SK-N-SH (cell line): ENCODE results near the gene BUD23. TPM values are rescaled to one million over a fixed set of nuclear protein-coding genes. Genes with fewer than 3 reads are reported as not detected.

ENCODE experiments used
- CTCF ChIA-PET: fragments of 300-600, 350-600 bp; formaldehyde crosslinking; extraction: SDS; loops from one replicate; lab custom pipeline; 2021; lab: Yijun Ruan, JAX
- POLR2A ChIA-PET: fragments of 350-600 bp; sonication (Branson Sonifier 250); formaldehyde crosslinking; extraction: SDS; loops from one replicate; lab custom pipeline; 2020; ENCODE audit warnings: antibody characterized with exemption, inconsistent platforms; lab: Yijun Ruan, JAX
- DNase-seq: peaks from one replicate; pipeline ENCODE4 v3.0.0; 2012
- H2AFZ ChIP-seq: fragments of 200-600 bp; sonication (generic); 2 replicates; pipeline ENCODE4 v1.8.1; 2016; ENCODE audit warnings: antibody characterized with exemption, mild to moderate bottlenecking, low read depth
- H3F3A ChIP-seq: fragments of 200-600 bp; sonication (generic); replicated peaks from 2 replicates; pipeline ENCODE3; 2016; ENCODE audit warnings: antibody characterized with exemption, mild to moderate bottlenecking; ENCODE audit not compliant: insufficient read depth
- H3K27ac ChIP-seq, 2 experiments: fragments of 200-500 bp in 1 of 2; fragments of 200-600 bp in 1 of 2; sonication (Bioruptor generic) in 1 of 2; sonication (generic), shearing (Covaris generic) in 1 of 2; 2 replicates each; pipeline versions ENCODE4 v1.5.1 to v1.6.1; 2014 to 2016; ENCODE audit warnings: low read depth in 2 of 2, inconsistent platforms in 1 of 2, low read length in 1 of 2, mild to moderate bottlenecking in 1 of 2, mixed read lengths in 1 of 2
- H3K27me3 ChIP-seq: fragments of 200-600 bp; sonication (generic), shearing (Covaris generic); 2 replicates; pipeline ENCODE4 v1.6.1; 2016; ENCODE audit warnings: mixed run types; ENCODE audit not compliant: insufficient read depth
- H3K36me3 ChIP-seq, 2 experiments: fragments of 200-500 bp in 1 of 2; fragments of 200-600 bp in 1 of 2; sonication (Bioruptor generic) in 1 of 2; sonication (generic) in 1 of 2; replicated peaks in 1 of 2; 2 replicates each; pipeline versions ENCODE3 to v1.5.1; 2014 to 2016; ENCODE audit warnings: low read length in 1 of 2, mild to moderate bottlenecking in 1 of 2; ENCODE audit not compliant: insufficient read depth in 2 of 2, control insufficient read depth in 1 of 2
- H3K4me1 ChIP-seq, 2 experiments: fragments of 200-500 bp in 1 of 2; fragments of 200-600 bp in 1 of 2; sonication (Bioruptor generic) in 1 of 2; sonication (generic), shearing (Covaris generic) in 1 of 2; 2 replicates each; pipeline versions ENCODE4 v1.5.1 to v1.6.1; 2014 to 2016; ENCODE audit warnings: low read depth in 1 of 2, low read length in 1 of 2, mixed run types in 1 of 2; ENCODE audit not compliant: insufficient read depth in 2 of 2, control insufficient read depth in 1 of 2
- H3K4me2 ChIP-seq: fragments of 200-600 bp; sonication (generic), shearing (Covaris generic); 2 replicates; pipeline ENCODE4 v1.6.1; 2017; ENCODE audit warnings: mixed run types
- H3K4me3 ChIP-seq, 2 experiments: fragments of 200-500 bp in 1 of 2; fragments of 200-600 bp in 1 of 2; sonication (Bioruptor generic) in 1 of 2; sonication (generic), shearing (Covaris generic) in 1 of 2; 2 replicates each; pipeline versions ENCODE4 v1.5.1 to v1.8.1; 2014 to 2016; ENCODE audit warnings: low read depth in 2 of 2, inconsistent platforms in 1 of 2, low read length in 1 of 2, mild to moderate bottlenecking in 1 of 2, mixed read lengths in 1 of 2, moderate library complexity in 1 of 2
- H3K79me2 ChIP-seq: fragments of 200-600 bp; sonication (generic); 2 replicates; pipeline ENCODE4 v1.8.1; 2017; ENCODE audit warnings: mild to moderate bottlenecking; ENCODE audit not compliant: insufficient read depth
- H3K9ac ChIP-seq: fragments of 200-600 bp; sonication (generic); 2 replicates; pipeline ENCODE4 v1.6.1; 2017; ENCODE audit warnings: mixed run types
- H3K9me2 ChIP-seq: fragments of 200-600 bp; sonication (generic); 2 replicates; pipeline ENCODE4 v1.6.1; 2017; ENCODE audit warnings: mixed run types
- H3K9me3 ChIP-seq: fragments of 200-600 bp; sonication (generic); 2 replicates; pipeline ENCODE4 v1.6.1; 2017; ENCODE audit warnings: mixed run types, mild to moderate bottlenecking, moderate library complexity
- H4K20me1 ChIP-seq: fragments of 200-600 bp; sonication (generic); 2 replicates; pipeline ENCODE4 v1.6.1; 2017; ENCODE audit warnings: mild to moderate bottlenecking, mixed run types; ENCODE audit not compliant: insufficient read depth
- EZH2phosphoT487 ChIP-seq: fragments of 200-600 bp; sonication (generic); IDR thresholded peaks from 2 replicates; pipeline ENCODE4 v1.6.1; 2017; ENCODE audit warnings: low read depth, mixed run types, mild to moderate bottlenecking, antibody characterized with exemption, moderate library complexity, borderline replicate concordance
- FOSL2 ChIP-seq: IDR thresholded peaks from 2 replicates; pipeline ENCODE4 v1.4.0; 2012; ENCODE audit warnings: low read depth, mild to moderate bottlenecking, moderate library complexity, borderline replicate concordance
- FOXJ3 ChIP-seq: sonication (generic); formaldehyde crosslinking; IDR thresholded peaks from 2 replicates; pipeline ENCODE4 v1.5.1; 2020; ENCODE audit warnings: mild to moderate bottlenecking, missing genetic modification reagents
- IRF3 ChIP-seq: fragments of 150-350 bp; IDR thresholded peaks from 2 replicates; pipeline ENCODE4 v1.6.1; 2016; ENCODE audit warnings: mild to moderate bottlenecking, low read depth, low read length
- MAX ChIP-seq: IDR thresholded peaks from 2 replicates; pipeline ENCODE4 v1.4.0; 2012; ENCODE audit warnings: low read depth
- NFIC ChIP-seq: IDR thresholded peaks from 2 replicates; pipeline ENCODE4 v1.4.0; 2012; ENCODE audit warnings: borderline replicate concordance
- SIN3A ChIP-seq: IDR thresholded peaks from 2 replicates; pipeline ENCODE4 v1.6.1; 2012; ENCODE audit warnings: low read depth, mild to moderate bottlenecking, low read length, moderate library complexity, borderline replicate concordance
- SMC3 ChIP-seq: IDR thresholded peaks from 2 replicates; pipeline ENCODE4 v1.6.1; 2012; ENCODE audit warnings: low read depth, low read length, improper control_type of control experiment
- TCF12 ChIP-seq: IDR thresholded peaks from 2 replicates; pipeline ENCODE4 v1.4.0; 2012
- TEAD4 ChIP-seq: IDR thresholded peaks from 2 replicates; pipeline ENCODE4 v1.4.0; 2012; ENCODE audit warnings: mild to moderate bottlenecking, borderline replicate concordance; ENCODE audit not compliant: insufficient read depth
- USF1 ChIP-seq: IDR thresholded peaks from 2 replicates; pipeline ENCODE4 v1.4.0; 2012; ENCODE audit warnings: low read depth, borderline replicate concordance
- USF2 ChIP-seq: fragments of 150-350 bp; IDR thresholded peaks from 2 replicates; pipeline ENCODE4 v1.6.1; 2017; ENCODE audit warnings: antibody characterized with exemption, low read length, low read depth, borderline replicate concordance
- YY1 ChIP-seq: IDR thresholded peaks from 2 replicates; pipeline ENCODE4 v1.4.0; 2012; ENCODE audit warnings: low read depth, mild to moderate bottlenecking
- ZBTB33 ChIP-seq: IDR thresholded peaks from 2 replicates; pipeline ENCODE4 v1.4.0; 2012; ENCODE audit warnings: low read depth, borderline replicate concordance
- WGBS: methylation state at CpG from one replicate; pipeline ENCODE4 v1.1.6; 2017; ENCODE audit warnings: low lambda C conversion rate; 5-methylcytosine and 5-hydroxymethylcytosine counted together
- polyA plus RNA-seq, 3 experiments: library from polyadenylated mRNA; depleted of rRNA; stranded (reverse); fragments of >200 nt; gene quantifications; 2 replicates each; pipeline ENCODE4 v1.2.3, GENCODE V29; 2012
- TF ChIP-seq, protein P1 (sequence below): IDR thresholded peaks from 2 replicates; pipeline ENCODE4; 2012
- TF ChIP-seq, protein P2 (sequence below): IDR thresholded peaks from 2 replicates; pipeline ENCODE4 v1.6.1; 2012; ENCODE audit warnings: mild to moderate bottlenecking, low read depth, low read length, moderate library complexity

The BUD23 gene
- polyA plus RNA-seq, 1 of the 3 experiments (the other 2 are of a cell fraction): 206 TPM

GRCh38 chr7:73642834-73643233 is 40.6 kb upstream of the BUD23 start:
- peaks cover 59% of the 10 kb centered on the region for H3K27me3 ChIP-seq
- H3K9me3 ChIP-seq: no peaks in the 10 kb centered on the region
- WGBS: 15% methylated on average over 2 of the region's 2 CpGs
- H3F3A ChIP-seq: peaks cover 8% of the 10 kb centered on the region
- TF ChIP-seq NFIC (no peak), FOXJ3 (no peak), EZH2phosphoT487 (no peak), USF2 (no peak), ZBTB33 (no peak), SIN3A (no peak), IRF3 (no peak), USF1 (no peak), MAX (no peak), TCF12 (no peak), YY1 (no peak), TEAD4 (no peak), FOSL2 (no peak), SMC3 (no peak)
- TF ChIP-seq, protein P1, sequence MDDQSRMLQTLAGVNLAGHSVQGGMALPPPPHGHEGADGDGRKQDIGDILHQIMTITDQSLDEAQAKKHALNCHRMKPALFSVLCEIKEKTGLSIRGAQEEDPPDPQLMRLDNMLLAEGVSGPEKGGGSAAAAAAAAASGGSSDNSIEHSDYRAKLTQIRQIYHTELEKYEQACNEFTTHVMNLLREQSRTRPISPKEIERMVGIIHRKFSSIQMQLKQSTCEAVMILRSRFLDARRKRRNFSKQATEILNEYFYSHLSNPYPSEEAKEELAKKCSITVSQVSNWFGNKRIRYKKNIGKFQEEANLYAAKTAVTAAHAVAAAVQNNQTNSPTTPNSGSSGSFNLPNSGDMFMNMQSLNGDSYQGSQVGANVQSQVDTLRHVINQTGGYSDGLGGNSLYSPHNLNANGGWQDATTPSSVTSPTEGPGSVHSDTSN: no peak
- TF ChIP-seq, protein P2, sequence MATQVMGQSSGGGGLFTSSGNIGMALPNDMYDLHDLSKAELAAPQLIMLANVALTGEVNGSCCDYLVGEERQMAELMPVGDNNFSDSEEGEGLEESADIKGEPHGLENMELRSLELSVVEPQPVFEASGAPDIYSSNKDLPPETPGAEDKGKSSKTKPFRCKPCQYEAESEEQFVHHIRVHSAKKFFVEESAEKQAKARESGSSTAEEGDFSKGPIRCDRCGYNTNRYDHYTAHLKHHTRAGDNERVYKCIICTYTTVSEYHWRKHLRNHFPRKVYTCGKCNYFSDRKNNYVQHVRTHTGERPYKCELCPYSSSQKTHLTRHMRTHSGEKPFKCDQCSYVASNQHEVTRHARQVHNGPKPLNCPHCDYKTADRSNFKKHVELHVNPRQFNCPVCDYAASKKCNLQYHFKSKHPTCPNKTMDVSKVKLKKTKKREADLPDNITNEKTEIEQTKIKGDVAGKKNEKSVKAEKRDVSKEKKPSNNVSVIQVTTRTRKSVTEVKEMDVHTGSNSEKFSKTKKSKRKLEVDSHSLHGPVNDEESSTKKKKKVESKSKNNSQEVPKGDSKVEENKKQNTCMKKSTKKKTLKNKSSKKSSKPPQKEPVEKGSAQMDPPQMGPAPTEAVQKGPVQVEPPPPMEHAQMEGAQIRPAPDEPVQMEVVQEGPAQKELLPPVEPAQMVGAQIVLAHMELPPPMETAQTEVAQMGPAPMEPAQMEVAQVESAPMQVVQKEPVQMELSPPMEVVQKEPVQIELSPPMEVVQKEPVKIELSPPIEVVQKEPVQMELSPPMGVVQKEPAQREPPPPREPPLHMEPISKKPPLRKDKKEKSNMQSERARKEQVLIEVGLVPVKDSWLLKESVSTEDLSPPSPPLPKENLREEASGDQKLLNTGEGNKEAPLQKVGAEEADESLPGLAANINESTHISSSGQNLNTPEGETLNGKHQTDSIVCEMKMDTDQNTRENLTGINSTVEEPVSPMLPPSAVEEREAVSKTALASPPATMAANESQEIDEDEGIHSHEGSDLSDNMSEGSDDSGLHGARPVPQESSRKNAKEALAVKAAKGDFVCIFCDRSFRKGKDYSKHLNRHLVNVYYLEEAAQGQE: no peak
- no peaks in the 10 kb centered on the region for H3K9me2 ChIP-seq
- ChIA-PET POLR2A (no interaction called here), CTCF (interaction anchor here (1.3 to 6.4 kb wide), 2 partner anchors 25 to 35 kb away, joined by 3 to 55 read pairs; partner anchors contain the start of gene VPS37D)
- no peaks in the 10 kb centered on the region for H4K20me1 ChIP-seq
- H3K27ac ChIP-seq: no peak overlapping the region
- no peaks in the 10 kb centered on the region for H3K36me3 ChIP-seq
- no peak overlapping the region for H3K9ac ChIP-seq
- H3K4me2 ChIP-seq: no peak overlapping the region
- no peak for DNase-seq
- no peak overlapping the region for H3K4me3 ChIP-seq
- H2AFZ ChIP-seq: no peak overlapping the region
- H3K79me2 ChIP-seq: no peaks in the 10 kb centered on the region
- peaks cover 0 to 2% of the 10 kb centered on the region in 2 experiments; a peak in 1 of 4 replicates for H3K4me1 ChIP-seq
